ENCODE results near the gene LAGE3. TPM values are rescaled to one million over a fixed set of nuclear protein-coding genes. Genes with fewer than 3 reads are reported as not detected.

Gene LAGE3
- total and polyA plus RNA-seq, 2 experiments from 2014 or later = 32.2 to 49.4 TPM

DNA sequence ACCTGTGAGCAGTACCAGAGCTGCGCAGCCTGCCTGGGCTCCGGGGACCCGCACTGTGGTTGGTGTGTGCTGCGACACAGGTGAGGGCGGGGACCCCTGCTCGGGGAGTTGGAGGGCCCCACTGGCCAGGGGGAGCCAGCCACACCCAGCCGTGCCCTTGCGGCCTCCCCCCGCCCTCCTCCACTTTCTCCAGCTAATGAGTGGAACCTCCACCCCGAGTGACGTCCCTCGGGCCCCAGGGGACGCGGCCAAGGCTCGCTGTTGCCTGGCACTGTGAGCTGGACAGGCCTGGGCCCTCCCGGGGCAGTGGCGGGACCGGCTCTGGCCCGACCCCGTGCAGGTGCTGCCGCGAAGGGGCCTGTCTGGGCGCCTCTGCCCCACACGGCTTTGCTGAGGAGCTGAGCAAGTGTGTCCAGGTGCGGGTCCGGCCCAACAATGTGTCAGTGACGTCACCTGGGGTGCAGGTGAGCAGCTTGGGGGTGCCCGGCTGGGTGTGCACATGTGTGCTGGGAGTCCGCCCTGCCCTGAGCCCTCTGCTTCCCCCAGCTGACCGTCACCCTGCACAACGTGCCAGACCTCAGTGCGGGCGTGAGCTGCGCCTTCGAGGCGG, 15.4 kb downstream of the LAGE3 start:
- H3K27me3 ChIP-seq = no peaks in the 10 kb centered on the region
- DNase-seq (ENCODE audit: low spot score) = no peak
- no peak overlapping the region for H2AFZ ChIP-seq
- WGBS (ENCODE audit: low lambda C conversion rate, missing lambda C conversion rate) = 93% methylated on average over 26 of the region's 36 CpGs
- H3K36me3 ChIP-seq (replicated peaks; ENCODE audit: insufficient read depth, low read depth) = no peaks in the 10 kb centered on the region
- TF ChIP-seq EZH2phosphoT487 (IDR thresholded peaks at IDR 0.05; ENCODE audit: low read depth, severe bottlenecking, unreplicated experiment) (no peak), EZH2 (IDR thresholded peaks at IDR 0.05; ENCODE audit: borderline replicate concordance) (no peak)
- TF ChIP-seq, protein P1, sequence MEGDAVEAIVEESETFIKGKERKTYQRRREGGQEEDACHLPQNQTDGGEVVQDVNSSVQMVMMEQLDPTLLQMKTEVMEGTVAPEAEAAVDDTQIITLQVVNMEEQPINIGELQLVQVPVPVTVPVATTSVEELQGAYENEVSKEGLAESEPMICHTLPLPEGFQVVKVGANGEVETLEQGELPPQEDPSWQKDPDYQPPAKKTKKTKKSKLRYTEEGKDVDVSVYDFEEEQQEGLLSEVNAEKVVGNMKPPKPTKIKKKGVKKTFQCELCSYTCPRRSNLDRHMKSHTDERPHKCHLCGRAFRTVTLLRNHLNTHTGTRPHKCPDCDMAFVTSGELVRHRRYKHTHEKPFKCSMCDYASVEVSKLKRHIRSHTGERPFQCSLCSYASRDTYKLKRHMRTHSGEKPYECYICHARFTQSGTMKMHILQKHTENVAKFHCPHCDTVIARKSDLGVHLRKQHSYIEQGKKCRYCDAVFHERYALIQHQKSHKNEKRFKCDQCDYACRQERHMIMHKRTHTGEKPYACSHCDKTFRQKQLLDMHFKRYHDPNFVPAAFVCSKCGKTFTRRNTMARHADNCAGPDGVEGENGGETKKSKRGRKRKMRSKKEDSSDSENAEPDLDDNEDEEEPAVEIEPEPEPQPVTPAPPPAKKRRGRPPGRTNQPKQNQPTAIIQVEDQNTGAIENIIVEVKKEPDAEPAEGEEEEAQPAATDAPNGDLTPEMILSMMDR (IDR thresholded peaks at IDR 0.05; ENCODE audit: poor library complexity) = no peak
- H3K9me3 ChIP-seq (ENCODE audit: low read depth) = no peaks in the 10 kb centered on the region
- H4K20me1 ChIP-seq (ENCODE audit: insufficient read depth, poor library complexity, severe bottlenecking) = no peaks in the 10 kb centered on the region
- H3K27ac ChIP-seq = no peak overlapping the region
- H3K4me3 ChIP-seq = no peak overlapping the region
- H3K79me2 ChIP-seq = peaks cover 17% of the 10 kb centered on the region
- no peaks in the 10 kb centered on the region for H3K9me2 ChIP-seq (replicated peaks; ENCODE audit: insufficient read depth)
- no peaks in the 10 kb centered on the region for H3K4me1 ChIP-seq (ENCODE audit: insufficient read depth)
- H3K4me2 ChIP-seq = no peak overlapping the region

DNA sequence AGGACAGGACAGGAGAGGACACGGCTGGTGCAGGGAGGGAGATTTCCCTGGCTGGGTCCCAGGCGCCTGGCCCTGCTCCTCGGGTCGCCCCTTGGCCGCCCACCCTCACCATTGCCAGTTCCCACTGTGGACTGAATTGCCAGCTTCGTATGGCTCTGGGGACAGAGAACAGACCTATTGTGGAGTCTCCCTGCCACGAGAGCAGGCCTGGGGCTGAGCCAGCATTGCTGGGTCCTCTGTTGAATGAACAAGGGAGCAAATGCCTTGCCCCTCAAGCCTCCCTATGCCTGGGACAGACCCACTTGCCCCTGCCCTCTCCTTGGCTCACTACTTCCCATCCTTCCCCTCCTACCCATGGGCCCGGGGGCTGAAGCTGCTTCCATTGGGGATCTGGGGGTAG, 16.7 kb downstream of the LAGE3 start:
- Histone ChIP-seq H3K27ac (no peak overlapping the region), H3K4me2 (no peak overlapping the region), H3K9me3 (ENCODE audit: low read depth) (no peaks in the 10 kb centered on the region), H3K4me1 (ENCODE audit: insufficient read depth) (no peaks in the 10 kb centered on the region), H3K36me3 (replicated peaks; ENCODE audit: insufficient read depth, low read depth) (no peaks in the 10 kb centered on the region), H2AFZ (no peak overlapping the region), H3K79me2 (peaks cover 23% of the 10 kb centered on the region), H3K9me2 (replicated peaks; ENCODE audit: insufficient read depth) (no peaks in the 10 kb centered on the region), H4K20me1 (ENCODE audit: insufficient read depth, poor library complexity, severe bottlenecking) (no peaks in the 10 kb centered on the region), H3K4me3 (no peak overlapping the region), H3K27me3 (no peaks in the 10 kb centered on the region)
- TF ChIP-seq, protein P1 (IDR thresholded peaks at IDR 0.05; ENCODE audit: poor library complexity) = no peak
- TF ChIP-seq EZH2 (IDR thresholded peaks at IDR 0.05; ENCODE audit: borderline replicate concordance) (no peak), EZH2phosphoT487 (IDR thresholded peaks at IDR 0.05; ENCODE audit: low read depth, severe bottlenecking, unreplicated experiment) (no peak)
- WGBS (ENCODE audit: low lambda C conversion rate, missing lambda C conversion rate) = 90% methylated on average over 8 of the region's 8 CpGs
- DNase-seq (ENCODE audit: low spot score) = no peak

DNA sequence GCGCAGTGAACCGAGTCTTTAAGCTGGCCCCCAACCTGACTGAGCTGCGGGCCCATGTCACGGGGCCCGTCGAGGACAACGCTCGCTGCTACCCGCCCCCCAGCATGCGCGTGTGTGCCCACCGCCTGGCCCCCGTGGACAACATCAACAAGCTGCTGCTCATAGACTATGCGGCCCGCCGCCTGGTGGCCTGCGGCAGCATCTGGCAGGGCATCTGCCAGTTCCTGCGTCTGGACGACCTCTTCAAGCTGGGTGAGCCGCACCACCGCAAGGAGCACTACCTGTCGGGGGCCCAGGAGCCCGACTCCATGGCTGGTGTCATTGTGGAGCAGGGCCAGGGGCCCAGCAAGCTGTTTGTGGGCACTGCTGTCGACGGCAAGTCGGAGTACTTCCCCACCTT, 18.8 kb downstream of the LAGE3 start:
- H3K4me1 ChIP-seq (ENCODE audit: insufficient read depth) = no peaks in the 10 kb centered on the region
- peak overlapping the region; percentile 83 for H3K4me2 ChIP-seq
- H4K20me1 ChIP-seq (ENCODE audit: insufficient read depth, poor library complexity, severe bottlenecking) = no peaks in the 10 kb centered on the region
- H3K79me2 ChIP-seq = peaks cover 23% of the 10 kb centered on the region
- WGBS (ENCODE audit: low lambda C conversion rate, missing lambda C conversion rate) = 95% methylated on average over 26 of the region's 26 CpGs
- H3K27me3 ChIP-seq = no peaks in the 10 kb centered on the region
- H3K27ac ChIP-seq = no peak overlapping the region
- no peaks in the 10 kb centered on the region for H3K9me3 ChIP-seq (ENCODE audit: low read depth)
- H2AFZ ChIP-seq = no peak overlapping the region
- TF ChIP-seq, protein P1 (IDR thresholded peaks at IDR 0.05; ENCODE audit: poor library complexity) = no peak
- TF ChIP-seq EZH2 (IDR thresholded peaks at IDR 0.05; ENCODE audit: borderline replicate concordance) (no peak), EZH2phosphoT487 (IDR thresholded peaks at IDR 0.05; ENCODE audit: low read depth, severe bottlenecking, unreplicated experiment) (no peak)
- H3K36me3 ChIP-seq (replicated peaks; ENCODE audit: insufficient read depth, low read depth) = no peaks in the 10 kb centered on the region
- H3K9me2 ChIP-seq (replicated peaks; ENCODE audit: insufficient read depth) = no peaks in the 10 kb centered on the region
- H3K4me3 ChIP-seq = no peak overlapping the region
- no peak for DNase-seq (ENCODE audit: low spot score)

Measured in hepatocyte (in vitro differentiated cells).